Dedifferentiated amniotic fluid mesenchymal stem cell (primary cell): ENCODE measurements around the gene DOC2A.
"Not testable (repeated sequence)": the region's sequence is repeated elsewhere in the genome, so short reads cannot be mapped to it uniquely, and the experiment has no call there.

Source experiments
- DNase-seq: peaks from one replicate; pipeline ENCODE4 v3.0.0-alpha.2; 2016; ENCODE audit errors: extremely low spot score

DOC2A gene

GRCh38 chr16:30010844-30011713 lies at the start of gene DOC2A:
DOC2A (minus strand) TSS chr16:30011027; CDS start chr16:30010222, 805 bp downstream.
- no peak for DNase-seq

GRCh38 chr16:30060346-30060745 lies 49.5 kb upstream of the DOC2A start:
- DNase-seq: no peak

GRCh38 chr16:30054959-30055553 lies 44.2 kb upstream of the DOC2A start:
- DNase-seq: no peak

GRCh38 chr16:30054451-30054850 lies 43.6 kb upstream of the DOC2A start:
- DNase-seq: no peak

- DNase-seq: peak; percentile 42
These were observed 42.7 kb upstream of the DOC2A start for GRCh38 chr16:30053376-30054015.

- peak; percentile 77 for DNase-seq
These were observed 42.0 kb upstream of the DOC2A start for GRCh38 chr16:30052671-30053372.

GRCh38 chr16:30051518-30051917 lies 40.7 kb upstream of the DOC2A start:
- no peak for DNase-seq

- no peak for DNase-seq
These were observed 39.0 kb upstream of the DOC2A start for GRCh38 chr16:30049871-30050270.

- no peak for DNase-seq
These were observed 35.8 kb upstream of the DOC2A start for GRCh38 chr16:30046588-30046987.

GRCh38 chr16:30046178-30046577 lies 35.4 kb upstream of the DOC2A start:
- DNase-seq: no peak

- DNase-seq: peak; percentile 31
These were observed 31.0 kb upstream of the DOC2A start for GRCh38 chr16:30041841-30042240.

- not testable (repeated sequence) for DNase-seq
These were observed 29.9 kb upstream of the DOC2A start for GRCh38 chr16:30040690-30041089.

GRCh38 chr16:30040221-30040620 lies 29.4 kb upstream of the DOC2A start:
- no peak for DNase-seq

GRCh38 chr16:30033270-30033669 lies 22.4 kb upstream of the DOC2A start:
- DNase-seq: no peak

GRCh38 chr16:30032083-30032819 lies 21.4 kb upstream of the DOC2A start:
- DNase-seq: peak; percentile 59

- DNase-seq: no peak
These were observed 20.7 kb upstream of the DOC2A start for GRCh38 chr16:30031477-30031918.

- no peak for DNase-seq
These were observed 20.1 kb upstream of the DOC2A start, which contains the start of gene TLCD3B for GRCh38 chr16:30030841-30031413. TLCD3B (minus strand) TSS chr16:30031271; CDS start chr16:30030527, 744 bp downstream.

GRCh38 chr16:30030011-30030685 lies 19.3 kb upstream of the DOC2A start:
- no peak for DNase-seq

- no peak for DNase-seq
These were observed 17.7 kb upstream of the DOC2A start for GRCh38 chr16:30028438-30029076.
